CD14-positive monocyte (primary cell): ENCODE data around the gene GPRIN3. TPM values are rescaled to one million over a fixed set of nuclear protein-coding genes. Genes with fewer than 3 reads are reported as not detected.

Source experiments
- DNase-seq, 3 donors: peaks; one replicate each; pipeline ENCODE4 v3.0.0-alpha.2; 2011 to 2022
- H2AFZ ChIP-seq: 2 replicates; pipeline ENCODE4 v1.6.0; 2012; ENCODE audit warnings: mild to moderate bottlenecking, low read depth, low read length, inconsistent platforms; ENCODE audit not compliant: insufficient read depth, poor library complexity, severe bottlenecking
- H3K27ac ChIP-seq, 2 donors: 1 replicate in 1 of 2; 2 replicates in 1 of 2; pipeline ENCODE4 v1.5.1; 2012 to 2013; ENCODE audit warnings: low read length in 2 of 2, control low read depth in 1 of 2, inconsistent platforms in 1 of 2, low read depth in 1 of 2, mild to moderate bottlenecking in 1 of 2
- H3K27me3 ChIP-seq, 2 donors: one replicate each; pipeline versions ENCODE4 v1.6.0 to v1.6.1; 2011 to 2013; ENCODE audit warnings: low read length in 2 of 2; ENCODE audit not compliant: control insufficient read depth in 2 of 2, insufficient read depth in 2 of 2
- H3K36me3 ChIP-seq, 2 donors: replicated peaks in 1 of 2; 1 replicate in 1 of 2; 2 replicates in 1 of 2; pipeline versions ENCODE4 v1.5.1 to v1.6.1; 2012 to 2013; ENCODE audit warnings: low read length in 2 of 2, control low read depth in 1 of 2, inconsistent platforms in 1 of 2, mild to moderate bottlenecking in 1 of 2; ENCODE audit not compliant: insufficient read depth in 2 of 2, control insufficient read depth in 1 of 2
- H3K4me1 ChIP-seq, 2 donors: 1 replicate in 1 of 2; 2 replicates in 1 of 2; pipeline versions ENCODE4 v1.5.1 to v1.6.1; 2012 to 2013; ENCODE audit warnings: low read length in 2 of 2, control low read depth in 1 of 2, inconsistent platforms in 1 of 2, mild to moderate bottlenecking in 1 of 2, moderate library complexity in 1 of 2; ENCODE audit not compliant: insufficient read depth in 2 of 2, control insufficient read depth in 1 of 2
- H3K4me2 ChIP-seq: replicated peaks from 2 replicates; pipeline ENCODE3; 2012; ENCODE audit warnings: low read length, moderate library complexity, mild to moderate bottlenecking; ENCODE audit not compliant: poor library complexity, severe bottlenecking; ENCODE audit errors: extremely low read depth
- H3K4me3 ChIP-seq, 3 experiments: fragments of 200-600 bp in 1 of 3; sonication (generic) in 1 of 3; replicated peaks in 1 of 3; 1 replicate in 2 of 3; 2 replicates in 1 of 3; pipeline ENCODE4 v1.5.1; 2011 to 2013; ENCODE audit warnings: low read length in 3 of 3, mild to moderate bottlenecking in 3 of 3, control low read depth in 2 of 3, low read depth in 2 of 3, inconsistent platforms in 1 of 3, moderate library complexity in 1 of 3
- H3K79me2 ChIP-seq: 2 replicates; pipeline ENCODE4 v1.6.0; 2012; ENCODE audit warnings: mild to moderate bottlenecking, control low read depth, inconsistent platforms, low read length, moderate library complexity; ENCODE audit not compliant: insufficient read depth
- H3K9ac ChIP-seq: 2 replicates; pipeline ENCODE4 v1.6.0; 2017; ENCODE audit warnings: low read length, mild to moderate bottlenecking; ENCODE audit not compliant: insufficient read depth, poor library complexity, severe bottlenecking
- H3K9me3 ChIP-seq, 2 donors: replicated peaks in 1 of 2; 1 replicate in 1 of 2; 2 replicates in 1 of 2; pipeline versions ENCODE4 v1.5.1 to v1.6.1; 2012 to 2013; ENCODE audit warnings: low read length in 2 of 2, control low read depth in 1 of 2; ENCODE audit not compliant: control insufficient read depth in 1 of 2, insufficient read depth in 1 of 2
- H4K20me1 ChIP-seq: 2 replicates; pipeline ENCODE4 v1.6.0; 2012; ENCODE audit warnings: mild to moderate bottlenecking, low read length, control low read depth, moderate library complexity; ENCODE audit not compliant: insufficient read depth
- H3K27ac Mint-ChIP-seq, 7 donors: one replicate each; pipeline ENCODE4 v1.8.0; 2020; ENCODE audit warnings: mild to moderate bottlenecking in 7 of 7, mixed read lengths in 7 of 7, moderate library complexity in 6 of 7, inconsistent platforms in 2 of 7
- H3K27me3 Mint-ChIP-seq, 3 donors: one replicate each; pipeline ENCODE4 v1.8.0; 2021 to 2022; ENCODE audit warnings: low read depth in 3 of 3, mild to moderate bottlenecking in 3 of 3, mixed read lengths in 3 of 3, moderate library complexity in 3 of 3, inconsistent platforms in 1 of 3
- H3K36me3 Mint-ChIP-seq, 2 donors: one replicate each; pipeline ENCODE4 v1.8.0; 2020; ENCODE audit warnings: mixed read lengths in 2 of 2, inconsistent platforms in 1 of 2, mild to moderate bottlenecking in 1 of 2
- H3K4me1 Mint-ChIP-seq: one replicate; pipeline ENCODE4 v1.8.0; 2020; ENCODE audit warnings: mild to moderate bottlenecking, mixed read lengths
- H3K4me3 Mint-ChIP-seq, 2 donors: one replicate each; pipeline ENCODE4 v1.8.0; 2020; ENCODE audit warnings: mild to moderate bottlenecking in 2 of 2, mixed read lengths in 2 of 2, moderate library complexity in 1 of 2
- H3K9me3 Mint-ChIP-seq, 7 donors: one replicate each; pipeline ENCODE4 v1.8.0; 2020 to 2022; ENCODE audit warnings: mixed read lengths in 7 of 7, mild to moderate bottlenecking in 6 of 7, moderate library complexity in 6 of 7, inconsistent platforms in 2 of 7
- CTCF ChIP-seq: fragments of 200-600 bp; IDR thresholded peaks from one replicate; pipeline ENCODE4 v1.8.0; 2022; ENCODE audit warnings: antibody characterized with exemption, mild to moderate bottlenecking
- WGBS: methylation state at CpG from one replicate; pipeline ENCODE4 v1.1.5; 2013; ENCODE audit warnings: missing lambda C conversion rate; ENCODE audit not compliant: insufficient coverage; 5-methylcytosine and 5-hydroxymethylcytosine counted together
- intact Hi-C, 2 donors: fragments of 100-400 bp; cut with micrococcal nuclease; formaldehyde crosslinking; loops; one replicate each; pipeline versions ENCODE4 v1.15.0 to v1.15.1; 2023
- polyA plus RNA-seq, 3 donors: library from polyadenylated mRNA; depleted of rRNA in 1 of 3; unstranded in 2 of 3; stranded (reverse) in 1 of 3; fragments of 300-500 nt in 2 of 3; fragments of >200 nt in 1 of 3; fragmentation: Illumina TruSeq in 2 of 3; gene quantifications; 1 replicate in 2 of 3; 2 replicates in 1 of 3; pipeline ENCODE4 v1.2.3, GENCODE V29; 2012 to 2021

The GPRIN3 gene
- polyA plus RNA-seq, 3 donors: 1.1 to 3.3 (median 2.3) TPM

- H3K27ac Mint-ChIP-seq: peak overlapping the region in 3 of 7 donors; percentile 24 to 54 (median 29)
- H3K4me1 Mint-ChIP-seq: peaks cover 43% of the 10 kb centered on the region
- H3K4me3 Mint-ChIP-seq: no peak overlapping the region
- Histone ChIP-seq H3K4me2 (no peak overlapping the region), H3K4me3 (no peak overlapping the region), H3K9ac (no peak overlapping the region), H3K79me2 (no peaks in the 10 kb centered on the region), H3K27ac (no peak overlapping the region), H4K20me1 (no peaks in the 10 kb centered on the region), H2AFZ (no peak overlapping the region), H3K27me3 (no peaks in the 10 kb centered on the region), H3K4me1 (peaks cover 32 to 42% of the 10 kb centered on the region in 2 donors), H3K36me3 (no peaks in the 10 kb centered on the region), H3K9me3 (no peaks in the 10 kb centered on the region)
- TF ChIP-seq CTCF: no peak
- no peaks in the 10 kb centered on the region for H3K27me3 Mint-ChIP-seq
- peaks cover 0 to 2% of the 10 kb centered on the region in 2 donors for H3K36me3 Mint-ChIP-seq
- DNase-seq: peak; percentile 16 to 27 (median 18)
- no peaks in the 10 kb centered on the region for H3K9me3 Mint-ChIP-seq
- intact Hi-C loops: loop anchor here (5.0 to 10.0 kb wide), 2 partner anchors 37 to 50 kb away; no protein-coding TSS in a partner anchor
These were observed 26.7 kb upstream of the GPRIN3 start for GRCh38 chr4:89334311-89334710.

GRCh38 chr4:89331686-89332544 is 24.3 kb upstream of the GPRIN3 start:
- Histone ChIP-seq H3K4me1 (peaks cover 32 to 42% of the 10 kb centered on the region in 2 donors), H3K4me3 (peak overlapping the region; percentile 20 to 73 (median 57)), H3K9ac (peak overlapping the region; percentile 37), H3K9me3 (no peaks in the 10 kb centered on the region), H3K27ac (peak overlapping the region; percentile 40 to 89), H3K4me2 (peak overlapping the region; percentile 73), H3K36me3 (no peaks in the 10 kb centered on the region), H3K27me3 (no peaks in the 10 kb centered on the region), H4K20me1 (no peaks in the 10 kb centered on the region), H2AFZ (peak overlapping the region; percentile 49), H3K79me2 (no peaks in the 10 kb centered on the region)
- DNase-seq: peak; percentile 64 to 80 (median 75)
- H3K4me3 Mint-ChIP-seq: peak overlapping the region; percentile 66 to 78
- intact Hi-C loops: loop anchor here (5.0 to 10.0 kb wide), 2 partner anchors 35 to 47 kb away; no protein-coding TSS in a partner anchor
- H3K27ac Mint-ChIP-seq: peak overlapping the region; percentile 82 to 96 (median 92)
- peaks cover 40% of the 10 kb centered on the region for H3K4me1 Mint-ChIP-seq
- 0% methylated on average over 2 of the region's 5 CpGs for WGBS
- TF ChIP-seq CTCF: no peak
- peaks cover 0 to 2% of the 10 kb centered on the region in 2 donors for H3K36me3 Mint-ChIP-seq
- H3K27me3 Mint-ChIP-seq: no peaks in the 10 kb centered on the region
- H3K9me3 Mint-ChIP-seq: peaks cover 0 to 5% (median 0%) of the 10 kb centered on the region in 7 donors
